CD4-positive, alpha-beta T cell treated with Interleukin-6 at 100 ng/mL for 8 hours (primary cell): Measurements from ENCODE around the gene NTN4.
"Not testable (repeated sequence)": the region's sequence is repeated elsewhere in the genome, so short reads cannot be mapped to it uniquely, and the experiment has no call there.

ENCODE experiments used
- DNase-seq: peaks from one replicate; pipeline ENCODE4 v3.0.0-alpha.2; 2020; ENCODE audit warnings: mixed read lengths, low spot score

The NTN4 gene

GRCh38 chr12:95621725-95622124 is 168.8 kb downstream of the NTN4 start:
- DNase-seq, result no peak

- no peak for DNase-seq
These were observed 170.4 kb downstream of the NTN4 start for GRCh38 chr12:95620171-95620570.

- not testable (repeated sequence) for DNase-seq
These were observed 174.1 kb downstream of the NTN4 start for GRCh38 chr12:95616470-95616869.

- no peak for DNase-seq
These were observed 174.8 kb downstream of the NTN4 start for GRCh38 chr12:95615749-95616148.

GRCh38 chr12:95614390-95614982 is 176.1 kb downstream of the NTN4 start:
- DNase-seq, result no peak

- DNase-seq, result no peak
These were observed 177.5 kb downstream of the NTN4 start for GRCh38 chr12:95613021-95613420.

- no peak for DNase-seq
These were observed 178.8 kb downstream of the NTN4 start for GRCh38 chr12:95611676-95612309.

- no peak for DNase-seq
These were observed 182.1 kb downstream of the NTN4 start for GRCh38 chr12:95608252-95609033.
